CD4-positive, alpha-beta T cell treated with Interleukin-1 beta for 1 hour (primary cell): ENCODE data around the gene C12orf43.
"Not testable (repeated sequence)": the region's sequence is repeated elsewhere in the genome, so short reads cannot be mapped to it uniquely, and the experiment has no call there.

Experiments
- DNase-seq, 2 donors: peaks; one replicate each; pipeline ENCODE4 v3.0.0-alpha.2; 2020 to 2022

Gene C12orf43, protein sequence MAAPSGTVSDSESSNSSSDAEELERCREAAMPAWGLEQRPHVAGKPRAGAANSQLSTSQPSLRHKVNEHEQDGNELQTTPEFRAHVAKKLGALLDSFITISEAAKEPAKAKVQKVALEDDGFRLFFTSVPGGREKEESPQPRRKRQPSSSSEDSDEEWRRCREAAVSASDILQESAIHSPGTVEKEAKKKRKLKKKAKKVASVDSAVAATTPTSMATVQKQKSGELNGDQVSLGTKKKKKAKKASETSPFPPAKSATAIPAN

DNA sequence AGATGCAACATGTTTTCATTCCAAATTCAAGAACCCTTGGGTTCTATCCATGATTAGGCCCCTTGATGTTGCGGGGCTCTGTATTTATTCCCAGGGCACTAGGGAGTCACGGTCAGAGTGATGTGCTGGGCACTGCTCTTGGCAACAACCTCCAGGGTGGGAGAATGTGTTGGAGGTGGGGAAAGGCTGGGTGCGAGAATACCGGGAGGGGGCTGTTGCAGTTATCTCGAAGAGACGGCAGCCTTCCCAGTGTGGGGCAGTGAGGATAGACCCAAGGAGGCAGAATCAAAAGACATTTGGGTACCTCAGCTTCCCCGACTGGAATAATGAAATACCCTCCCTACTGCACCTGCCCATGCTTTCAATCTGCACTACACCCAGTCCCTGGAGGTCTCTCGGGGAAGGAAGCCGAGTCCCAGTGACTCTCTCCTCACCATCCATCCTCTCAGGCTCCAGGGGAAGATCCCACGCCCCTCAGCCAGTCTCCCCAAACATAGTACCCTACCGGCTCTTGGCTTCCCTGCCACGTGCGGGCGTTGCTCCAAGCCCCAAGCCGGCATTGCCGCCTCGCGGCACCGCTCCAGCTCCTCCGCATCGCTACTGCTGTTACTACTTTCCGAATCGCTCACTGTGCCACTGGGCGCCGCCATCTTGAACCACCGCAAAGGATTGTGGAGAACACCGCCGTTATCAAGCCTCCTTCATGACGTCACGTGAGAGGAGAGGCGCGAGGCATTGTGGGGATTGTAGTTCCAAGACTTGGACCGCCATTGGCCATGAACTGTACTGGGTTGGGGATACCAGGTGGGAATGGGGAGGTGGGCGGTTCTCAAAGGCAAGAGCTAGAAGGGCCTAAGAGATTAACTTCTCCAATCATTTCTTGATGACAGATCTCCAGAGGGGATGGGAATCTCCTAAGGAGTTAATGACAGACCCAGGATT lies at the start of gene C12orf43:
TSS of gene C12orf43 (minus strand) at position 663 of the 942 bp plus-strand sequence. CDS start at position 650, 13 bp downstream.
- peak; percentile 90 to 93 for DNase-seq

DNA sequence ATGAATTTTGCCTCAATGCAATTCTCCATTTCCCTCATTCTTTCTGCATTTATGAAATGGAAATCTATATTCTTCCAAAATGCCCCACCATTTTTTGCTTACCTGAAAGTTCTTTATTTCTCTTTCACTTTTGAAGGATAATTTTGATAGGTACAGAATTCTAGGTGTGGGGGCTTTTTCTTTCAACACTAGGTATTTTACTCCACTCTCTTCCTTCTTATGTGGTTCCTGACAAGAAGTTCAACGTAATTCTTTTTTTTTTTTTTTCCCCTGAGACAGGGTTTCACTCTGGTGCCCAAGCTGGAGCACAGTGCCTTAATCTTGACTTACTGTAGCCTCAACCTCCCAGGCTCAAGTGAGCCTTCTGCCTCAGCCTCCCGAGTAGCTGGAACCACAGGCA lies 49.1 kb upstream of the C12orf43 start:
- no peak for DNase-seq

DNA sequence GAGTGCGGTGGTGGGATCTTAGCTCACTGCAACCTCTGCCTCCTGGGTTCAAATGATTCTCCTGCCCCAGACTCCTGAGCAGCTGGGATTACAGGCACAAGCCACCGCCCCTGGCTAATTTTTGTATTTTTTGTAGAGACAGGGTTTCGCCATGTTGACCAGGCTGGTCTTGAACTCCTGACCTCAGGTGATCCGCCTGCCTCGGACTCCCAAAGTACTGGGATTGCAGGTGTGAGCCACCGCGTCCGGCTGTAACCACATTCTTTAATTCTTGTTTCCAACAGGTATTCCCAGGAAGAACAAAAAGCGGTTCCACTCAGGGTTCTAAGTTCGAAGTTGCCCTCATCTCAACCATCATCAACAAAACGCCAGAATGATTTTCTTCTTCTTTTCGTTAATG lies 48.3 kb upstream of the C12orf43 start:
- not testable (repeated sequence) for DNase-seq

DNA sequence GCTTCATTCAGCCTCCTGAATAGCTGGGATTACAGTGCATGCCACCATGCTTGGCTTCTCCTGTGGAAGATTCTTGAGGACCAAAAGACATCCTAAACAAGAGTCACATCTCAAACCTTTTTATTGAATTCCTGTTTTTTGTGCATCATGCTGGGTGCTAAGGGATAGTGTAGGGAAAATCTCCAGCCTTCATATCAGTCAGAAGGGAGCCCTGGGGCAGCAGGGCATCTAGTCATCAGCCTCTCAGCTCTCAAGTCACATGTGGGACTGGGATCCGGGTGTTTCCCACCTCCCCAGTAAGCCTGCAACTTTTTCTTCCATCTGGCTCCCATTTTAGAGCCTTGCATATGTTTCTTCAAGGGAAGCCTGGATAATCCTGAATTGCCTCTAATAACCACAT lies 47.8 kb upstream of the C12orf43 start:
- DNase-seq = no peak

DNA sequence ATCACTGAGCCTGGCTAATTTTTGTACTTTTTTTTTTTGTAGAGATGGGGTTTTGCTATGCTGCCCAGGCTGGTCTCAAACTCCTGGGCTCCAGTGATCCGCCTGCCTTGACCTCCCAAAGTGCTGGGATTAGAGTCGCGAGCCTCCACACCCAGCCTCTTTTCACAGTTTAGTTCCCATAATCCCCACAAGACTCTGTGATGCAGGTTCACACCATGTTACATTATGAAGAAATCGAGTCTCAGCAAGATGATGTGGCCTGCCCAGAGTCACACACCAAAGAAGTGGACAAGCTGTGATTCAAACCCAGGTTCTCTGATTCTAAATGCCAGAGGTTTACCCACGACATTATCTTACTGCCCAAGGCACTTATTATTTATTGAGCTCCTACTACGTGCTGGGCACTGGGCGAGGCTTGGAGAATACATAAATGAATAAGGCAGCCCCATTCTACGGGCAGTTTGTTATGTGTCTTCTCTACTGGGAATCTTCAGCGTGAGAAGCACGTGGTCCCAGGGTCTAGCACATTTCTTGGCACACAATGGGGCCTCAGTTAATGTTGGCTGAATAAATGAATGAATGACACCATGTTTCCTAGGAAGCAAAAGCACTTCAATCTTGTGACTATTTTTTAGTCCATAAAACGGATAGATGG lies 46.2 kb upstream of the C12orf43 start:
- DNase-seq = no peak

DNA sequence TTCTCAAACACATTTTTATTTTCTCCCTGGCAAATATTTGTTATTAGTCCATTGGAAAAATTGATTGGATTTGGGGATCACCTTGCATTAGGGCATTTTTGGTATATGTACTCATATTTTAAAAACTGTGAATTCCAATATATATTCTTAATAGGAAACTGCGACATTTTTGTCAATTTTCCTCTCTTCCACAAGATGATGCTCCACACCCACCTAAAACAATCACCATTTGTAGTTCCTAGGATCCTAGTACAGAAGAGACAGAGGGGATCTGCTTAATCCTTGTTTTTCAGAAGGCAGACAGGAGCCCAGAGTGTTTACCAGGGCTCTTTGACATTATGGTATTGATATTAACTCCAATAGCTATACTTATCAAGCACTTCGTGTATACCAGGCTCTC lies 45.5 kb upstream of the C12orf43 start:
- DNase-seq = no peak

DNA sequence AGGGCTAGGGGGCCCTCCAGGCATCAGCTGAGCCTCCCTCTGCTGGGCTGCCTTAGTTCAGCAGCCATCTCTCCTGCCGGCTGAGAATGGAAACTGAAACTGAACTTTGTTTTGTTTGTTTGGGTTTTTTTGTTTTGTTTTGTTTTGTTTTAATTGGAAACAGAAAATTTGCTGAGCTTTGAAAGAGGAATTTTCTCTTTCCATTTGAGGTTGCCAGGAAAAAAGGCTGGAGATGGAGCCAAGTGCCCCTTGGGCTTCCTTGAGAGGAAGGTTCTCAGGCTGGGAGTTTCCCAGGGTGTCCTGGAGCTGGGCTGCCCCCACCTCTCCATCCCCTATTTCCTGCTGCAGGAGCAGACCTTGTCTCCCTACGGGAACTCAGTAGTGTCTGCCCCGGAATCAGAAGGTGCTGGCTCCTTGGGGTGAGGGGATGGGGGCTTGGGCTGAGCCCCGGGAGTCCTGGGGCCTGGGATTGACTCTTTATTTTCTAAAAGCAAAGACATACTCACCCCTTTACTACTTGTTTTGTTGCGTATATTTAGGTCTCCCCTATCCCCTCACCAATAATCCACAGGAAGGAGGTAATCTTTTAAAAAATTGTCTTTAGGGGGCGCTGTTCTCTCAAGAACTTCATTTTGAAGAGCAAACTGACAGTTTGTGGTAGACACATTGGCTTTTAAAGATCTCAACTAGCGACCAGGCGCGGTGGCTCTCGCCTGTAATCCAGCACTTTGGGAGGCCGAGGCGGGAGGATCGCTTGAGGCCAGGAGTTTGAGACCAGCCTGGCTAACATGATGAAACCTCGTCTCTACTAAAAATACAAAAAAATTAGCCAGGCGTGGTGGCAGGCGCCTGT lies 44.1 kb upstream of the C12orf43 start:
- peak; percentile 72 to 83 for DNase-seq

DNA sequence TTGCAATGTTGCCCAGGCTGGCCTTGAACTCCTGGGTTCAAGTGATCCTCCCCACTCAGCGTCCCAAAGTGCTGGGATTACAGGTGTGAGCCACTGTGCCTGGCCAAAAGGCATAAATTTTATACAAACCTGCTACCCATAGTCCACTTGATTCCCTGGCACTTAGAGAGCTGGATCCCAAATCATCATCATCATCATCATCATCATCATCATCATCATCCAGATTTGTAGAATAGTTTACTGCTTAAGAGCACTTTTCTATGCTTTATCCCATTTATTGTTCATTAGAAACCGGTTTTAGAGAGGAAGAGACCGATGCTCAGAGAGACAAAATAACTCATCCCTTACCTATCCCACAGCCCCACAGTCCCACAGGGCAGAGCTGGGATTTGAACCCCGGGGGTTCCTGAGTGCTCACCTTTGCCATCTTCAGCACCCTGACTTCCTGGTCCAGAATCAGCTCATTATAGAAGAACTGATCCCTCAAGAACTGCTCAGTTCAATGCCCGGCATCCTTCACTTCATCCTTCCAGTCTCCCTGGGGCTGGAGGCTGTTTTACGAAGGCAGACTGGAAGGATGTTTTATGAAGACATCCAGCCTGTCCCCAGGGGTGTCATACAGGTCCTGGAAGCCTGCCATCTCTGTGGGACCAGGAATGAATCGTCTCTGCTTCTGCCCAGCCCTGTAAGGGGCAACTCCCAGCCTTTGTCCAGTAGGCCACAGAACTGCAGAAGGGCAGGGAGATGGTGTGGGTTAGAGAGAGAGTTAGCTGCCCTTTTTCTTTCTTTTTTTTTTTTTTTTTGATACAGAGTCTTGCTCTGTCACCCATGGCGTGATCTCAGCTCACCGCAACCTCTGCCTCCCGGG lies 43.0 kb upstream of the C12orf43 start:
- no peak for DNase-seq

DNA sequence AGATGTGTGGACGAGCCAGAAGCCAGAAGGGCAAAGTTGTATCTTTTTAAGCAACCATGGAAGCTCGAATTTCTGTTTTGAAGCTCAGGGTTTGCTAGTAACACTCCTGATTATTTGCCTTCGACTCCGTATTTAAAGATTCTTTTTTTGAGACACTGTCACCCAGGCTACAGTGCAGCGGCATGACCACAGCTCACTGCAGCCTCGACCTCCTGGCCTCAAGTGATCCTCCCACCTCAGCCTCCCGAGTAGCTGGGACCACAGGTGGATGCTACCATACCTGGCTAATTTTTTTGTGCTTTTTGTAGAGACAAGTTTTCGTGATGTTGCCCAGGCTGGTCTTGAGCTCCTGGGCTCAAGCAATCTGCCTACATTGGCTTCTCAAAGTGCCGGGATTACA lies 41.5 kb upstream of the C12orf43 start:
- DNase-seq = no peak

DNA sequence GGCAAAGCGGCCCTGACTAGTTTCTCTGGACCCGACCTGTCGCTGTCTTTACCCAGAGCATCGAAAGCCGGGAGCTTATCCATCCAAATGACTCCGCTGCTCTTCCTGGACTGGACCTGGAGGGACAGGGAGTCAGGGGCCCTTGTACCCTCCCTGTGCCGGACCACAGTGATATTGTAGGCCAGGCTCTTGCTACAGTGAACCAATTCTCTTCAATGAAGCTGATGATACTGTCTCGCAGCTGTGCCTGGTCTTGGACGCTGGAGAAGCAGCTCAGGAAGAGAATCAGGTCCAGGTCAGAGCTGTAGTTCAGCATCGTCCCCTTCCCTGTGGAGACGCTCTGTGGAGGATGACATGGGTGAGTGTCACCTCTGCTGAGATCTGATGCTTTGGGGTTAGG lies 37.4 kb upstream of the C12orf43 start:
- DNase-seq = no peak

DNA sequence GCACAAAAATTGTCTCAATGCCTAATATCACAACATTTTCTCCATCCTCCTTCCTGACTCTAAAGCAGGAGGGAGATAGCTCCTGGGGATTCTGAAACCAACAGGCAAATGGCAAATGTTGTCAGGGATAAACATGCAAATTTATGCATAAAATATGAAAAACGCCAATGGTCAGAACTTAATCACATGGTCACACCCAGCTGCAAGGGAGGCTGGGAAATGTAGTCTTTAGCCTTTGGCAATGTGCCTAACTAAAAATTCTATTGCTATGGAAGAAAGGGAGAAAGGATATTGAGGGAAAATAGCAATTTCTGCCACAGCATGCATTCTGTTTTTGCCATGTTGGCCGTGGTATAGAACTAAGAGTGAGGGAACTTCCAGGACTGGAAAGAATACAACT lies 34.4 kb upstream of the C12orf43 start:
- DNase-seq = no peak

DNA sequence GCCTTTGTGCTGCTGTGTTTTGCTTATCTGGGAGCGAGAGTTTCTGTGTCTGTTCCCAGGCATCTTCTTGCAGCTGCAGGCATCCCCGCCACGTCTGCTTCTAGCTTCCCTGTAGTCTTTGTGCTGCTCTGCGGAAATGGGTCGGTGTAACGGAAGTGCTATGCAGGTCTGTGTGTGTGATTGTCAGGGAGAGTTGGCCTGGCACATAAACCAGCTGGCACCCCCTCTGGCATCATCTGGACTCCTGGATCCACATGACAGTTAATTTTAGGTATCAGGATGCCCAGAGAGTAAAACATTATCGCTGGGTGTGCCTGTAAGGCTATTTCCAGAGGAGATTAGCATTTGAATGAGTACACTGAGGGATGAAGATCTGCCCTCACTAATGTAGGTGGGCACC lies 32.2 kb upstream of the C12orf43 start:
- DNase-seq = no peak

DNA sequence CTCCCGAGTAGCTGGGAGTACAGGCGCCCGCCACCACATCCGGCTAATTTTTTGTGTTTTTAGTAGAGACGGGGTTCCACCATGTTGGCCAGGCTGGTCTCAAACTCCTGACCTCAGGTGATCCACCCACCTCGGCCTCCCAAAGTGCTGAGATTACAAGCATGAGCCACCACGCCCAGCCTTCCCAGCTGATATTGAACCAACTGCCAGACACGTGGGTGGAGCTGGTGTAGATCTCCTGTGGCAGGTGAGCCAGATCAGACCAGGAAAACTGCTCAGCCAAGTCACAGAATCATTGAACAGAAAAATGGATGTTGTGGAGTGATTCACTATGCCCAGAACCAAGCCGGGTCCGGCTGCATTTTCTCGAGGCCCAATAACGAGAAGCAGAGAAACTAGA lies 31.1 kb upstream of the C12orf43 start:
- DNase-seq = not testable (repeated sequence)

DNA sequence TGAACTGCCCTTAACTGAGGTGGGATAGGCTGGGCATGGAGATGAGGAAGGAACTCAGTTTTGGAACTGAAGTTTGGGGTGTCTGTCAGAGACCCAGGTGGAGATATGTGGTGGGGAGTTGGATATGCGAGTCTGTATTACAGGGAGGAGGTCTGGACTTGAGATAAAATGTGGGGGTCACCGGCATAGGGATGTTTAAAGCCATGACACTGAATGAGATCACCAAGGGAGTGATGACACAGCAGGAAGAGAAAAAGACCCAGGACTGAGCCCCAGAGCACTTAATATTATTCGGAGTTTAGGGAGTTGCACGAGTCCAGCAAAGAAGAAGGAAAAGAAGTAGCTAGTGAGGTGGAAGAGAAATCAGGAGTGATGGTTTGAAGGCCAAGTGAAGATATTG lies 26.8 kb upstream of the C12orf43 start:
- DNase-seq = no peak

DNA sequence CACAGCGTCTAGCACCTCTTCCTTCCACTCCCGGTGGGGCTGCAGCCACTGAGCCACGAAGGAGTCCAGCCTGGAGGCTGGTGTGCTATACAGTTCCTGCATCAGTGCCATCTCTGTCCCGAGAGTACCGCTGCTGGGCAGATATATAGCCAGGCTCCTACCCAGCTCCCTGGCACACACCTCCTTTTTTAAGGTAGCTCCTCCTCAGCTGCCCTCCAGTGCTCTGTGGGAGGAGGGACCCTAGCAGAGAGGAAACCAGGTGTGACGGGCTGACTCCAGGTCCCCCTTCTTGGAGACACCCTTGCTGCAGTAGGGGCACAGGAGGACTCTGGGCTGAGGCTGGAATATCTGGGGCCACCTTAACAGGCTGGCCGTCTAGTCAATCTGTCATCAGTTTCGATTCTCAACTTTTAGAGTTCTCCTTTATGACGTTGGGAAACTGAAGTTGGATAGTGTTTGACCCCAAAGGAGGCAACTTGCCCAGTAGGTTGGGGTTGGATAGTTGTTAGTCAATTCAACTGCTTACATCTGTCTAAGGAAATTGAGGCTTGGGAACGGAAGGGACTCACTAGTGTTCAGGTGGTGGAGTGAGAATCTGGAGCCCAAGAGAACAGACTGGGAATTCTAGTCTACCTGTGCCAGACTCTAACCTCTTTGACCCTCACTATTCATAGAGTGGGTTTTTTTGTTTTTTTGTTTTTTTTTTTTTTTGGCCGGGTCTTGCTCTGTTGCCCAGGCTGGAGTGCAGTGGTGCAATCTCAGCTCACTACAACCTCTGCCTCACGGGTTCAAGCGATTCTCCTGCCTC lies 22.8 kb upstream of the C12orf43 start, which contains the start of gene OASL:
TSS of gene OASL (minus strand) at position 386 of the 808 bp plus-strand sequence. CDS start at position 111, 275 bp downstream.
- DNase-seq = peak; percentile 80 to 82

DNA sequence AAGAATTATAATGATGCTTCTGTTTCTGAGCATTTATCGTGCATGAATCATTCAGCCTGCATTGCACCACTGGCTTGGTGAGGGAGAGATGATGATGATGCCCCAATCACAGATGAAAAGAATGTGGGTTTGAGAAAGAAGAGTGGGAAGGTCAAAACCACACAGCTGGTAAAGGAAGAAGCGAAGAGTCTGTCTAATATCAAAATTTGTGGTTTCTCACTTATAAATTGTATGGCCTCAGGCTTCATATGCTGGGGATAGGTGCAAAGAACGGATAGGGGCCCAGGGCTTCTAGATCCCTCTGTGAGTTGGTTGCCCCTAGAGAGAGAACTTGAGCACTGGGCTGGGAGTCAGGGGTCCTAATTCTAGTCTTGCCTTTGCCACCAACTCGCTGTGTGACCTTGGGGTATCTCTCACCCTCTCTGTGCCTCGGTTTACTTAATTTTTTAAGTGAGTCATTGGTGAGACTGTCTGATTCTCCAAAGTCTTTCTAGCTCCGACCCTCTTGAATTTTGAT lies 20.6 kb upstream of the C12orf43 start:
- DNase-seq = peak; percentile 22 to 60

DNA sequence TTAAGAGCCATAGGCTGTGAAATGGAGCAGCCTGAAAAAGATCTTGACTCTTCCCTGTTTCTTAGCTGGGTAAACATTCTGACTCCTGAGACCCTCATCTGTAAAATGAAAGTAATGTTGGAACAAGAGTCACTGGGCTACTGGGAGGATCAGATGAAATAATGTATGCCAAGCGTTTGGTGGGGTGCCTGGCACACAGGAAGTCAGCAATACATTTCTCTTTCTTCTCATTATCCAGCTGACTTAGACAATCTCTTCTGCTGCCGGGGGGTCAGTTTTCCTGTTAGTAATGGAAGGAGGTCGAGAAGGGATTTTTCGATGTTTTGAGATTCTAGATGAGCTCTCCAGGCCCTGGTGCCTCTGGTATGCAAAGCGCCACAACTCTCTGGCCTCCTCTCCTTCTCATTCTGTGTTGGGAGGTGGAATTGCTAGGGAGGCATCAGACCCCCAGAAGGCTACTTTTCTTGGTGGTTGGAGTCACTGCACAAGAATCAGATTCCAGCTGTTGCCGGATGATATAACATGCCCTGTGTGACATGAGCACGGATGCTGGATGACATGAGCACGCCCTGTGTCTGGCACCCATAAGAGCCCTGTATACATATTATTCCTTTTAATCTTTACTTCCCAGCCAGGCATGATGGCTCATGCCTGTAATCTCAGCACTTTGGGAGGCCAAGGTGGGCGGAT lies 18.5 kb upstream of the C12orf43 start:
- DNase-seq = no peak

DNA sequence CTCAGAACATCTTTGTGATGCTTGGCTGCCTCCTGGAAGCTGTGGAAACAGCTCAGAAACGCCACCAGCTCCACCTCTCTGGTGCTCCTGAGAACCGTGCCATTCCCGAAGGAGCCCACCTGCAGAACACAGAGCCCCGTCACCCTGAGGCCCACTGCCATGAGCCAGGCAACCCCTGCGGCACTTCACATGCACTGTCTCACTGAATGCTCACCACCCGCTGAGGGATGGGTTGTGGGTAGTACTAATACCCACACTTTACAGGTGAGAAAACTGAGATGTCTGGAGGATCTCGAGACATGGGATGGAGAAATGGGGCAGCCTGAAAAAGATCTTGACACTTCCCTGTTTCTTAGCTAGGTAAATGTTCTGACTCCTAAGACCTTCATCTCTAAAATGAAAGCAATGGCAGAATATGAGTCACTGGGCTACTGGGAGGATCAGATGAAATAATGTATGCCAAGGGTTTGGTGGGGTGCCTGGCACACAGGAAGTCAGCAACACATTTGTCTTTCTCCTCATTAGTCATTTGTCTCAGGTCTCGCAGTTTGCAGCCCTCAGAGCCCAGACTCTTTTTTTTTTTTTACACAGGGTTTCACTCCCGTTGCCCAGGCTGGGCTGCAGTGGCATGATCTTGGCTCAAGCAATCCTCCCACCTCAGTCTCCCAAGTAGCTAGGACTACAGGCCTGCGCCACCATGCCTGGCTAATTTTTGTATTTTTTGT lies 17.5 kb upstream of the C12orf43 start:
- peak; percentile 66 to 75 for DNase-seq
